HTR-8/SVneo (cell line): ENCODE results near the gene KDM6B.

Experiments used
- DNase-seq: peaks from one replicate; pipeline ENCODE4 v3.0.0; 2011; ENCODE audit warnings: low spot score, mixed read lengths; ENCODE audit not compliant: insufficient read length
- FAIRE-seq: peaks from 2 replicates; lab custom pipeline; 2011; peaks lifted over from hg19 to GRCh38; lab: Jason Lieb, UNC

Gene KDM6B

GRCh38 chr17:7838090-7839075 is 4.4 kb downstream of the KDM6B start:
- DNase-seq (no peak), FAIRE-seq (no peak)

GRCh38 chr17:7839190-7839875 is 5.3 kb downstream of the KDM6B start:
- FAIRE-seq (no peak), DNase-seq (no peak)

- no peak for DNase-seq
- FAIRE-seq: no peak
Measured at GRCh38 chr17:7839876-7840261, 5.9 kb downstream of the KDM6B start.

GRCh38 chr17:7840441-7840840 is 6.4 kb downstream of the KDM6B start:
- FAIRE-seq: no peak
- no peak for DNase-seq

GRCh38 chr17:7840875-7841274 is 6.9 kb downstream of the KDM6B start:
- no peak for FAIRE-seq
- DNase-seq: no peak

- peak; percentile 74 for DNase-seq
- peak; percentile 92 for FAIRE-seq
Measured at GRCh38 chr17:7841396-7841914, 7.4 kb downstream of the KDM6B start.

- FAIRE-seq (peak; percentile 86), DNase-seq (peak; percentile 79)
Measured at GRCh38 chr17:7841915-7842379, 7.9 kb downstream of the KDM6B start.

- FAIRE-seq (peak; percentile 88), DNase-seq (peak; percentile 57)
Measured at GRCh38 chr17:7842380-7843256, 8.6 kb downstream of the KDM6B start.

GRCh38 chr17:7843257-7843535 is 9.2 kb downstream of the KDM6B start:
- FAIRE-seq: no peak
- no peak for DNase-seq

- peak; percentile 83 for FAIRE-seq
- DNase-seq: peak; percentile 78
Measured at GRCh38 chr17:7843536-7844291, 9.7 kb downstream of the KDM6B start.

GRCh38 chr17:7844292-7845154 is 10.5 kb downstream of the KDM6B start:
- peak; percentile 97 for DNase-seq
- peak; percentile 96 for FAIRE-seq

GRCh38 chr17:7845359-7846062 is 11.5 kb downstream of the KDM6B start:
- FAIRE-seq (no peak), DNase-seq (no peak)

GRCh38 chr17:7846063-7846735 is 12.2 kb downstream of the KDM6B start:
- no peak for FAIRE-seq
- no peak for DNase-seq

GRCh38 chr17:7846765-7847661 is 13.0 kb downstream of the KDM6B start:
- FAIRE-seq: no peak

GRCh38 chr17:7848131-7848579 is 14.1 kb downstream of the KDM6B start:
- no peak for FAIRE-seq

More at GRCh38 chr17:7846765-7847661, 13.0 kb downstream of the KDM6B start:
- no peak for DNase-seq

GRCh38 chr17:7848739-7849129 is 14.7 kb downstream of the KDM6B start:
- no peak for FAIRE-seq
- no peak for DNase-seq

More at GRCh38 chr17:7848131-7848579, 14.1 kb downstream of the KDM6B start:
- DNase-seq: no peak
